ENCODE results near the gene HCAR3.

DNA sequence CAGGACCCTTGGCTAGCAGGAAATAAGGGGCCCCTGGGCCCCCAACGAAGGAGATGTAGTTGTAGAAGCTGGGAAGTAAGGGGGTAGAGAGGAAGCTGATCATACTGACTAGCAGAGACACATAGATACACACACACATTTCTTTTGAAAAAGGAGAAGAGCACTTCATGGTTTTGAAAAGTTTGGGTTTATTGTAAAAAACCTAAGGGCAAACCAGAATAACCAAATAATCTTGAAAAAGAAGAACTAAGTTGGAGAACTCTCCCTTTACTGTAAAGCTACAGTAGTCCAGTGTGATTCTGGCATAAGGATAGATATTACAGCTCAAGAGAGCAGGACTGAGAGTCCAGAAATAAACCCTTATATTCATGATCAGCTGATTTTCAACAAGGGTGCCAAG lies 5.8 kb upstream of the HCAR3 start:
- TF ChIP-seq, protein P1, sequence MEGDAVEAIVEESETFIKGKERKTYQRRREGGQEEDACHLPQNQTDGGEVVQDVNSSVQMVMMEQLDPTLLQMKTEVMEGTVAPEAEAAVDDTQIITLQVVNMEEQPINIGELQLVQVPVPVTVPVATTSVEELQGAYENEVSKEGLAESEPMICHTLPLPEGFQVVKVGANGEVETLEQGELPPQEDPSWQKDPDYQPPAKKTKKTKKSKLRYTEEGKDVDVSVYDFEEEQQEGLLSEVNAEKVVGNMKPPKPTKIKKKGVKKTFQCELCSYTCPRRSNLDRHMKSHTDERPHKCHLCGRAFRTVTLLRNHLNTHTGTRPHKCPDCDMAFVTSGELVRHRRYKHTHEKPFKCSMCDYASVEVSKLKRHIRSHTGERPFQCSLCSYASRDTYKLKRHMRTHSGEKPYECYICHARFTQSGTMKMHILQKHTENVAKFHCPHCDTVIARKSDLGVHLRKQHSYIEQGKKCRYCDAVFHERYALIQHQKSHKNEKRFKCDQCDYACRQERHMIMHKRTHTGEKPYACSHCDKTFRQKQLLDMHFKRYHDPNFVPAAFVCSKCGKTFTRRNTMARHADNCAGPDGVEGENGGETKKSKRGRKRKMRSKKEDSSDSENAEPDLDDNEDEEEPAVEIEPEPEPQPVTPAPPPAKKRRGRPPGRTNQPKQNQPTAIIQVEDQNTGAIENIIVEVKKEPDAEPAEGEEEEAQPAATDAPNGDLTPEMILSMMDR (conservative IDR thresholded peaks at IDR 0.05 in 1 of 2, IDR thresholded peaks at IDR 0.05 in 1 of 2; ENCODE audit: low read depth in 1 of 2, low read length in 2 of 2), result no peak
- no peak for TF ChIP-seq EZH2 (IDR thresholded peaks at IDR 0.05; ENCODE audit: low read length, missing control alignments)
